HepG2 (cell line): Measurements from ENCODE around the gene NMRAL1. TPM values are rescaled to one million over a fixed set of nuclear protein-coding genes. Genes with fewer than 3 reads are reported as not detected.

Source experiments
- ATRX ChIP-seq: sonication (generic); formaldehyde crosslinking; IDR thresholded peaks from 2 replicates; pipeline ENCODE4 v1.4.0; 2020; ENCODE audit warnings: missing genetic modification reagents, borderline replicate concordance
- HNRNPK ChIP-seq: fragments of 200-400 bp; formaldehyde crosslinking; IDR thresholded peaks from 2 replicates; pipeline ENCODE4 v1.6.1; 2018; ENCODE audit warnings: low read length, low read depth, moderate library complexity, mild to moderate bottlenecking; ENCODE audit not compliant: poor library complexity, severe bottlenecking
- NFKBIZ ChIP-seq: IDR thresholded peaks from 2 replicates; pipeline ENCODE4 v1.6.1; 2018; ENCODE audit warnings: missing genetic modification reagents, missing compliant biosample characterization
- SMC3 ChIP-seq: IDR thresholded peaks from 2 replicates; pipeline ENCODE4 v1.6.1; 2011; ENCODE audit warnings: low read length, improper control_type of control experiment
- SNAI1 ChIP-seq: sonication (generic); formaldehyde crosslinking; IDR thresholded peaks from 2 replicates; pipeline ENCODE4 v1.5.0; 2020; ENCODE audit warnings: mild to moderate bottlenecking, missing genetic modification reagents, borderline replicate concordance
- SP2 ChIP-seq: sonication (generic); formaldehyde crosslinking; IDR thresholded peaks from 2 replicates; pipeline ENCODE4 v1.5.1; 2020; ENCODE audit warnings: mild to moderate bottlenecking, missing genetic modification reagents
- TCF7 ChIP-seq: sonication (generic); IDR thresholded peaks from 2 replicates; pipeline ENCODE4 v1.6.1; 2016; ENCODE audit warnings: antibody characterized with exemption, low read depth
- YY1 ChIP-seq: IDR thresholded peaks from 2 replicates; pipeline ENCODE4 v1.6.1; 2011; ENCODE audit warnings: low read length, low read depth, moderate library complexity, mild to moderate bottlenecking; ENCODE audit not compliant: insufficient read depth, insufficient replicate concordance
- ZFP82 ChIP-seq: sonication (generic); formaldehyde crosslinking; IDR thresholded peaks from 2 replicates; pipeline ENCODE4 v1.5.1; 2020; ENCODE audit warnings: mild to moderate bottlenecking, missing genetic modification reagents, borderline replicate concordance
- ZMYM2 ChIP-seq: sonication (generic); formaldehyde crosslinking; IDR thresholded peaks from 2 replicates; pipeline ENCODE4 v1.8.0; 2022; ENCODE audit warnings: mild to moderate bottlenecking, missing genetic modification reagents
- ZNF121 ChIP-seq: sonication (generic); formaldehyde crosslinking; IDR thresholded peaks from 2 replicates; pipeline ENCODE4 v1.5.0; 2020; ENCODE audit warnings: mild to moderate bottlenecking, missing genetic modification reagents
- ZNF383 ChIP-seq: sonication (generic); formaldehyde crosslinking; IDR thresholded peaks from 2 replicates; pipeline ENCODE4 v1.4.0; 2020; ENCODE audit warnings: missing genetic modification reagents, mild to moderate bottlenecking, borderline replicate concordance
- ZNF709 ChIP-seq: sonication (generic); formaldehyde crosslinking; IDR thresholded peaks from 2 replicates; pipeline ENCODE4 v1.5.0; 2020; ENCODE audit warnings: mild to moderate bottlenecking, missing genetic modification reagents
- polyA plus RNA-seq, 8 experiments: library from polyadenylated mRNA; depleted of rRNA in 3 of 8; stranded (reverse) in 7 of 8; unstranded in 1 of 8; fragments of >200 nt; fragmentation: Illumina TruSeq in 4 of 8; extraction: Trizol in 4 of 8; gene quantifications; 2 replicates each; pipeline versions ENCODE4 v1.2.1 to v1.2.3, GENCODE V29; 2011 to 2016; ENCODE audit warnings: low read depth in 4 of 8, missing spikeins in 1 of 8, mixed read lengths in 1 of 8; ENCODE audit not compliant: insufficient read depth in 1 of 8
- total RNA-seq, 5 experiments: library from RNA; depleted of rRNA; stranded (reverse); fragments of >200 nt; fragmentation: Illumina TruSeq; extraction: Trizol; gene quantifications; 2 replicates each; pipeline ENCODE4 v1.2.3, GENCODE V29; 2016; ENCODE audit warnings: low read depth in 1 of 5
- TF ChIP-seq, protein P1 (sequence below): sonication (generic); formaldehyde crosslinking; IDR thresholded peaks from 2 replicates; pipeline ENCODE4 v1.4.0; 2020; ENCODE audit warnings: low read depth, mild to moderate bottlenecking, missing genetic modification reagents
- TF ChIP-seq, protein P2 (sequence below): sonication (generic); formaldehyde crosslinking; IDR thresholded peaks from 2 replicates; pipeline ENCODE4 v1.4.0; 2020; ENCODE audit warnings: missing genetic modification reagents
- TF ChIP-seq, protein P3 (sequence below): sonication (generic); formaldehyde crosslinking; IDR thresholded peaks from 2 replicates; pipeline ENCODE4 v1.4.0; 2020; ENCODE audit warnings: missing genetic modification reagents
- TF ChIP-seq, protein P4 (sequence below), 2 experiments: sonication (generic) in 1 of 2; formaldehyde crosslinking in 1 of 2; IDR thresholded peaks; 2 replicates each; pipeline versions ENCODE4 v1.5.1 to v1.6.1; 2011 to 2020; ENCODE audit warnings: borderline replicate concordance in 1 of 2, low read depth in 1 of 2, low read length in 1 of 2, mild to moderate bottlenecking in 1 of 2, missing genetic modification reagents in 1 of 2, moderate library complexity in 1 of 2
- TF ChIP-seq, protein P5 (sequence below): sonication (generic); formaldehyde crosslinking; IDR thresholded peaks from 2 replicates; pipeline ENCODE4 v1.4.0; 2020; ENCODE audit warnings: missing genetic modification reagents

Gene NMRAL1
- total and polyA plus RNA-seq, 2 of the 13 experiments (the other 11 are each of a cell fraction or from before 2014, with no cell fraction given): 30.8 to 33.1 TPM

DNA sequence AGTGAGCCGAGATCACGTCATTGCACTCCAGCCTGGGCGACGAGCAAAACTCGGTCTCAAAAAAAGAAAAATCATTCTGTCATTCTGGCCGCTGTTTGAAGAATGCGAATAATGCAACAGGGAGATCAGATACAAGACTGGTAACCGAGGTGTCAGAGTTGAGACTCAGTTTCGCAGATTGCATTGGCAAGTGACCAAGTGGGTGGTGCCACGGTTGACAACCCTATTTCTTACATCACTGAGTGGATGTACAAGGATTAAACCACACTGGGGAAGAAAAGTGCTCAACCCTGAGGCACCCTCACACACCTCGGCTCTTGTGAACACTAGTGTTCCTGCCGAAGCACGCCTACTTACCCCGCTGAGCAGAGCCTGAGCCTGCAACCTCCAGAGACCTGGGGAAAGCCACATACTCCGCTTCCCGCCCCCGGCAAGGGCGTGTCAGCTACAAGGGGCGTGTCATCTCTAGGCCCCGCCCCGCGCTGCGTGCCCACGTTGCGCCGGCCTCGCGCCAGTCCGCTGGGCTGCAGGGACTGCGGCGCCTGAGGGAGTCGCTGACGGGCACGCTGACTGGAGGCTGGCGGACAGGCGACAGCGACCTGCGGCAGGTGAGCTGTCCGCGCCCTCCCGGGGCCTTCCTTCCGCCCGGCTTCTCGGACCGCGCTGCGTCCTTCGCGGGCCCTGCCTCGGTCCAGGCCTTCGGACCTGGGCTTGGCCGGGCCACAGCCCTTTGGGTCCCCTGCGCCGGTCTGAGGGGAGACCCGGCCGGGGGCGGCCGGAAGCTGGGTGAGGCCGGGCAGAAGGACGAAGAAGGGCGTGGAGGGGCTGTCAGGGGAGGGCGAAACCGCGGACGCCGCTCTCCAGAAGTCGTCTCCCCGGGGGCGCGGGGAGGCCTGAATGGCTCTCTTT, 1.7 kb upstream of the NMRAL1 start, which contains the start of gene HMOX2 (continued):
- TF ChIP-seq, protein P1, sequence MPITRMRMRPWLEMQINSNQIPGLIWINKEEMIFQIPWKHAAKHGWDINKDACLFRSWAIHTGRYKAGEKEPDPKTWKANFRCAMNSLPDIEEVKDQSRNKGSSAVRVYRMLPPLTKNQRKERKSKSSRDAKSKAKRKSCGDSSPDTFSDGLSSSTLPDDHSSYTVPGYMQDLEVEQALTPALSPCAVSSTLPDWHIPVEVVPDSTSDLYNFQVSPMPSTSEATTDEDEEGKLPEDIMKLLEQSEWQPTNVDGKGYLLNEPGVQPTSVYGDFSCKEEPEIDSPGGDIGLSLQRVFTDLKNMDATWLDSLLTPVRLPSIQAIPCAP (CRISPR knock-in tag): no peak
- TF ChIP-seq ATRX (CRISPR knock-in tag) (no peak), ZMYM2 (0 out of 2 replicates have a peak, but pooled peaks have one; percentile 34), ZFP82 (CRISPR knock-in tag) (no peak; the same call in 1 of the 2 replicates), TCF7 (no peak), SP2 (no peak), YY1 (peak; percentile 80), HNRNPK (peak; percentile 36), ZNF121 (CRISPR knock-in tag) (peak; percentile 52; the same call in 1 of the 2 replicates), SMC3 (no peak), ZNF383 (CRISPR knock-in tag) (no peak), NFKBIZ (CRISPR knock-in tag) (no peak), ZNF709 (CRISPR knock-in tag) (0 out of 2 replicates have a peak, but pooled peaks have one; percentile 52), SNAI1 (CRISPR knock-in tag) (no peak)
- TF ChIP-seq, protein P2, sequence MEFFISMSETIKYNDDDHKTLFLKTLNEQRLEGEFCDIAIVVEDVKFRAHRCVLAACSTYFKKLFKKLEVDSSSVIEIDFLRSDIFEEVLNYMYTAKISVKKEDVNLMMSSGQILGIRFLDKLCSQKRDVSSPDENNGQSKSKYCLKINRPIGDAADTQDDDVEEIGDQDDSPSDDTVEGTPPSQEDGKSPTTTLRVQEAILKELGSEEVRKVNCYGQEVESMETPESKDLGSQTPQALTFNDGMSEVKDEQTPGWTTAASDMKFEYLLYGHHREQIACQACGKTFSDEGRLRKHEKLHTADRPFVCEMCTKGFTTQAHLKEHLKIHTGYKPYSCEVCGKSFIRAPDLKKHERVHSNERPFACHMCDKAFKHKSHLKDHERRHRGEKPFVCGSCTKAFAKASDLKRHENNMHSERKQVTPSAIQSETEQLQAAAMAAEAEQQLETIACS (CRISPR knock-in tag): 0 out of 2 replicates have a peak, but pooled peaks have one; percentile 14
- TF ChIP-seq, protein P3, sequence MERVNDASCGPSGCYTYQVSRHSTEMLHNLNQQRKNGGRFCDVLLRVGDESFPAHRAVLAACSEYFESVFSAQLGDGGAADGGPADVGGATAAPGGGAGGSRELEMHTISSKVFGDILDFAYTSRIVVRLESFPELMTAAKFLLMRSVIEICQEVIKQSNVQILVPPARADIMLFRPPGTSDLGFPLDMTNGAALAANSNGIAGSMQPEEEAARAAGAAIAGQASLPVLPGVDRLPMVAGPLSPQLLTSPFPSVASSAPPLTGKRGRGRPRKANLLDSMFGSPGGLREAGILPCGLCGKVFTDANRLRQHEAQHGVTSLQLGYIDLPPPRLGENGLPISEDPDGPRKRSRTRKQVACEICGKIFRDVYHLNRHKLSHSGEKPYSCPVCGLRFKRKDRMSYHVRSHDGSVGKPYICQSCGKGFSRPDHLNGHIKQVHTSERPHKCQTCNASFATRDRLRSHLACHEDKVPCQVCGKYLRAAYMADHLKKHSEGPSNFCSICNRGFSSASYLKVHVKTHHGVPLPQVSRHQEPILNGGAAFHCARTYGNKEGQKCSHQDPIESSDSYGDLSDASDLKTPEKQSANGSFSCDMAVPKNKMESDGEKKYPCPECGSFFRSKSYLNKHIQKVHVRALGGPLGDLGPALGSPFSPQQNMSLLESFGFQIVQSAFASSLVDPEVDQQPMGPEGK: peak; percentile 47
- TF ChIP-seq, protein P4, sequence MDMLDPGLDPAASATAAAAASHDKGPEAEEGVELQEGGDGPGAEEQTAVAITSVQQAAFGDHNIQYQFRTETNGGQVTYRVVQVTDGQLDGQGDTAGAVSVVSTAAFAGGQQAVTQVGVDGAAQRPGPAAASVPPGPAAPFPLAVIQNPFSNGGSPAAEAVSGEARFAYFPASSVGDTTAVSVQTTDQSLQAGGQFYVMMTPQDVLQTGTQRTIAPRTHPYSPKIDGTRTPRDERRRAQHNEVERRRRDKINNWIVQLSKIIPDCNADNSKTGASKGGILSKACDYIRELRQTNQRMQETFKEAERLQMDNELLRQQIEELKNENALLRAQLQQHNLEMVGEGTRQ (IDR thresholded peaks at IDR 0.05; ENCODE audit: low read depth, low read length): no peak
- TF ChIP-seq, protein P4 (CRISPR knock-in tag; IDR thresholded peaks at IDR 0.05; ENCODE audit: borderline replicate concordance): peak; percentile 15; the same call in 1 of the 2 replicates
- TF ChIP-seq, protein P5, sequence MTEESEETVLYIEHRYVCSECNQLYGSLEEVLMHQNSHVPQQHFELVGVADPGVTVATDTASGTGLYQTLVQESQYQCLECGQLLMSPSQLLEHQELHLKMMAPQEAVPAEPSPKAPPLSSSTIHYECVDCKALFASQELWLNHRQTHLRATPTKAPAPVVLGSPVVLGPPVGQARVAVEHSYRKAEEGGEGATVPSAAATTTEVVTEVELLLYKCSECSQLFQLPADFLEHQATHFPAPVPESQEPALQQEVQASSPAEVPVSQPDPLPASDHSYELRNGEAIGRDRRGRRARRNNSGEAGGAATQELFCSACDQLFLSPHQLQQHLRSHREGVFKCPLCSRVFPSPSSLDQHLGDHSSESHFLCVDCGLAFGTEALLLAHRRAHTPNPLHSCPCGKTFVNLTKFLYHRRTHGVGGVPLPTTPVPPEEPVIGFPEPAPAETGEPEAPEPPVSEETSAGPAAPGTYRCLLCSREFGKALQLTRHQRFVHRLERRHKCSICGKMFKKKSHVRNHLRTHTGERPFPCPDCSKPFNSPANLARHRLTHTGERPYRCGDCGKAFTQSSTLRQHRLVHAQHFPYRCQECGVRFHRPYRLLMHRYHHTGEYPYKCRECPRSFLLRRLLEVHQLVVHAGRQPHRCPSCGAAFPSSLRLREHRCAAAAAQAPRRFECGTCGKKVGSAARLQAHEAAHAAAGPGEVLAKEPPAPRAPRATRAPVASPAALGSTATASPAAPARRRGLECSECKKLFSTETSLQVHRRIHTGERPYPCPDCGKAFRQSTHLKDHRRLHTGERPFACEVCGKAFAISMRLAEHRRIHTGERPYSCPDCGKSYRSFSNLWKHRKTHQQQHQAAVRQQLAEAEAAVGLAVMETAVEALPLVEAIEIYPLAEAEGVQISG (CRISPR knock-in tag): peak; percentile 79
